ENCODE results near the gene DOCK9.

Gene DOCK9

GRCh38 chr13:98769736-98770135 is 208.1 kb downstream of the DOCK9 start:
- DNase-seq (ENCODE audit: low read depth), result no peak
- in situ Hi-C loops (cut with HindIII; ENCODE audit: low sequenced_read_pairs), result no loop called here
- H3K4me3 ChIP-seq (ENCODE audit: low read depth, low read length), result no peak overlapping the region
- no peak for TF ChIP-seq CTCF (IDR thresholded peaks at IDR 0.05; ENCODE audit: low read depth, low read length, missing control alignments)

GRCh38 chr13:98768522-98768921 is 209.3 kb downstream of the DOCK9 start:
- H3K4me3 ChIP-seq (ENCODE audit: low read depth, low read length), result no peak overlapping the region
- TF ChIP-seq CTCF (IDR thresholded peaks at IDR 0.05; ENCODE audit: low read depth, low read length, missing control alignments), result no peak
- in situ Hi-C loops (cut with HindIII; ENCODE audit: low sequenced_read_pairs), result no loop called here
- DNase-seq (ENCODE audit: low read depth), result no peak

- TF ChIP-seq CTCF (IDR thresholded peaks at IDR 0.05; ENCODE audit: low read depth, low read length, missing control alignments), result no peak
- no peak overlapping the region for H3K4me3 ChIP-seq (ENCODE audit: low read depth, low read length)
- in situ Hi-C loops (cut with HindIII; ENCODE audit: low sequenced_read_pairs), result no loop called here
- DNase-seq (ENCODE audit: low read depth), result no peak
Measured at GRCh38 chr13:98766697-98767096, 211.2 kb downstream of the DOCK9 start.

GRCh38 chr13:98765996-98766519 is 211.8 kb downstream of the DOCK9 start:
- no peak overlapping the region for H3K4me3 ChIP-seq (ENCODE audit: low read depth, low read length)
- in situ Hi-C loops (cut with HindIII; ENCODE audit: low sequenced_read_pairs), result no loop called here
- no peak for DNase-seq (ENCODE audit: low read depth)
- no peak for TF ChIP-seq CTCF (IDR thresholded peaks at IDR 0.05; ENCODE audit: low read depth, low read length, missing control alignments)

GRCh38 chr13:98761986-98762616 is 215.8 kb downstream of the DOCK9 start:
- no peak for DNase-seq (ENCODE audit: low read depth)
- in situ Hi-C loops (cut with HindIII; ENCODE audit: low sequenced_read_pairs), result no loop called here
- H3K4me3 ChIP-seq (ENCODE audit: low read depth, low read length), result no peak overlapping the region
- TF ChIP-seq CTCF (IDR thresholded peaks at IDR 0.05; ENCODE audit: low read depth, low read length, missing control alignments), result no peak

GRCh38 chr13:98761126-98761985 is 216.5 kb downstream of the DOCK9 start:
- no peak overlapping the region for H3K4me3 ChIP-seq (ENCODE audit: low read depth, low read length)
- in situ Hi-C loops (cut with HindIII; ENCODE audit: low sequenced_read_pairs), result no loop called here
- peak; percentile 28 for DNase-seq (ENCODE audit: low read depth)
- TF ChIP-seq CTCF (IDR thresholded peaks at IDR 0.05; ENCODE audit: low read depth, low read length, missing control alignments), result no peak

Measured in astrocyte of the cerebellum (primary cell).